ENCODE measurements around the gene SEPHS1. TPM values are rescaled to one million over a fixed set of nuclear protein-coding genes. Genes with fewer than 3 reads are reported as not detected.

The SEPHS1 gene
- total RNA-seq, 1 experiment from 2014 or later, result 509 TPM

DNA sequence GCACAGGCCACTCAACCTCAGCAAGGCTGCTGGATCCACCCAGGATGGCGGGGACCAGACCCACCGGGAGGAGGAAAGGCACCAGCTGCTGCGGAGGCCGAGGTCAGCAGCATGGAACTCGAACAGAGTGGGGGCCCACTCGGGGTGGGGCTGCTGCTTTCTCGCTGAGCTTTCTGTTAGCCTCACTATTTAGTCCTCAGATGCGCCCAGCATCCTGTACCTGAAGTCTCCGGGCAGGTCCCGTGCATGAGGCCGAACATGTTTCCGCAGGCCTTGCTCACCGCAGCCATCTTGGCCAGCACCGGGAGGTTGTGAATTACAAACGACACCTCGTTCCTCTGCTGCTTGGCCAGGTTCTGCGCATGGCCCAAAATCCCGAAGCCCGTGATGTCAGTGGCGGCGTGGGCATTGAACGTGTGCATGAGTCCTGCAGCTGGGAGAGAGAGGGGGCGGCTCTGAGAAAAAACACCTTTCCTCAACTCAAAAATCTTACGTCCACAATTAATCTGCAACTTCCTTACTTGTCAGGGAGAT lies 25.4 kb downstream of the SEPHS1 start:
- Mint-ChIP-seq H3K27me3 (ENCODE audit: low read depth) (no peaks in the 10 kb centered on the region), H3K9me3 (no peaks in the 10 kb centered on the region), H3K4me1 (peaks cover 1% of the 10 kb centered on the region; the same call in 1 of the 2 replicates), H3K4me3 (no peak overlapping the region), H3K27ac (peak overlapping the region; percentile 93), H3K36me3 (peaks cover 85% of the 10 kb centered on the region)
- no peak for DNase-seq (ENCODE audit: low spot score)
- no peak for TF ChIP-seq ZNF232 (CRISPR knock-in tag; IDR thresholded peaks at IDR 0.05)
- no peak for TF ChIP-seq TEAD1 (CRISPR knock-in tag; IDR thresholded peaks at IDR 0.05)
- TF ChIP-seq, protein P1, sequence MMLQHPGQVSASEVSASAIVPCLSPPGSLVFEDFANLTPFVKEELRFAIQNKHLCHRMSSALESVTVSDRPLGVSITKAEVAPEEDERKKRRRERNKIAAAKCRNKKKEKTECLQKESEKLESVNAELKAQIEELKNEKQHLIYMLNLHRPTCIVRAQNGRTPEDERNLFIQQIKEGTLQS (CRISPR knock-in tag; conservative IDR thresholded peaks at IDR 0.05), result no peak
- no peak for TF ChIP-seq SMAD4 (CRISPR knock-in tag; IDR thresholded peaks at IDR 0.05)
- TF ChIP-seq, protein P2, sequence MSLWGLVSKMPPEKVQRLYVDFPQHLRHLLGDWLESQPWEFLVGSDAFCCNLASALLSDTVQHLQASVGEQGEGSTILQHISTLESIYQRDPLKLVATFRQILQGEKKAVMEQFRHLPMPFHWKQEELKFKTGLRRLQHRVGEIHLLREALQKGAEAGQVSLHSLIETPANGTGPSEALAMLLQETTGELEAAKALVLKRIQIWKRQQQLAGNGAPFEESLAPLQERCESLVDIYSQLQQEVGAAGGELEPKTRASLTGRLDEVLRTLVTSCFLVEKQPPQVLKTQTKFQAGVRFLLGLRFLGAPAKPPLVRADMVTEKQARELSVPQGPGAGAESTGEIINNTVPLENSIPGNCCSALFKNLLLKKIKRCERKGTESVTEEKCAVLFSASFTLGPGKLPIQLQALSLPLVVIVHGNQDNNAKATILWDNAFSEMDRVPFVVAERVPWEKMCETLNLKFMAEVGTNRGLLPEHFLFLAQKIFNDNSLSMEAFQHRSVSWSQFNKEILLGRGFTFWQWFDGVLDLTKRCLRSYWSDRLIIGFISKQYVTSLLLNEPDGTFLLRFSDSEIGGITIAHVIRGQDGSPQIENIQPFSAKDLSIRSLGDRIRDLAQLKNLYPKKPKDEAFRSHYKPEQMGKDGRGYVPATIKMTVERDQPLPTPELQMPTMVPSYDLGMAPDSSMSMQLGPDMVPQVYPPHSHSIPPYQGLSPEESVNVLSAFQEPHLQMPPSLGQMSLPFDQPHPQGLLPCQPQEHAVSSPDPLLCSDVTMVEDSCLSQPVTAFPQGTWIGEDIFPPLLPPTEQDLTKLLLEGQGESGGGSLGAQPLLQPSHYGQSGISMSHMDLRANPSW (CRISPR knock-in tag; conservative IDR thresholded peaks at IDR 0.05; ENCODE audit: low read depth), result no peak
- no peak for ATAC-seq
- ChIA-PET POLR2A (interaction anchor here (0.7 to 1.2 kb wide), 2 partner anchors 20 to 27 kb away, joined by 3 read pairs; no protein-coding TSS in a partner anchor), CTCF (no interaction called here)

DNA sequence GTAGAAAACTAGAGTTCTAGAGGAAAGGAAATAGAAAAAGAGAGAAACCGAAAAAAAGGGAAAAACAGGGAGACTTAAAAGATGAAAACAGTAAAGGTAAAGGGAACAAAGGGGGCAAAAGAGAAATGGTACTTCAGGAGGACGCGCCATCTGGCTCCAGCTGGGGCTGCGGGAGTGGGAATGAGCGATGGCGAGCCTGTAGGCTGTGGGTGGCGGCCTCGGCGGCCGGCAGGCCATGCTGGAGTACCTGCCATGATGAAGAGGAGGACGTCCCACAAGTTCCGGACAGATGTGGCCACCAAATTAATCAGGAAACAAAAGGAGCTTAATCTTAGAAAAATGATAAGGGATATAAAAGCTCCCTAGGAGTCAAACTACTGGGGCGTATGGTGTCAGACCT lies 26.5 kb downstream of the SEPHS1 start:
- Mint-ChIP-seq H3K27me3 (ENCODE audit: low read depth) (no peaks in the 10 kb centered on the region), H3K27ac (peak overlapping the region; percentile 88), H3K36me3 (peaks cover 75% of the 10 kb centered on the region), H3K4me3 (no peak overlapping the region), H3K9me3 (no peaks in the 10 kb centered on the region), H3K4me1 (peaks cover 8% of the 10 kb centered on the region; the same call in 1 of the 2 replicates)
- POLR2A ChIA-PET, result no interaction called here
- DNase-seq (ENCODE audit: low spot score) (no peak), ATAC-seq (no peak)
- CTCF ChIA-PET, result interaction anchor here (0.5 kb wide), 1 partner anchor 216 kb away, joined by 3 read pairs; no protein-coding TSS in a partner anchor
- TF ChIP-seq, protein P3, sequence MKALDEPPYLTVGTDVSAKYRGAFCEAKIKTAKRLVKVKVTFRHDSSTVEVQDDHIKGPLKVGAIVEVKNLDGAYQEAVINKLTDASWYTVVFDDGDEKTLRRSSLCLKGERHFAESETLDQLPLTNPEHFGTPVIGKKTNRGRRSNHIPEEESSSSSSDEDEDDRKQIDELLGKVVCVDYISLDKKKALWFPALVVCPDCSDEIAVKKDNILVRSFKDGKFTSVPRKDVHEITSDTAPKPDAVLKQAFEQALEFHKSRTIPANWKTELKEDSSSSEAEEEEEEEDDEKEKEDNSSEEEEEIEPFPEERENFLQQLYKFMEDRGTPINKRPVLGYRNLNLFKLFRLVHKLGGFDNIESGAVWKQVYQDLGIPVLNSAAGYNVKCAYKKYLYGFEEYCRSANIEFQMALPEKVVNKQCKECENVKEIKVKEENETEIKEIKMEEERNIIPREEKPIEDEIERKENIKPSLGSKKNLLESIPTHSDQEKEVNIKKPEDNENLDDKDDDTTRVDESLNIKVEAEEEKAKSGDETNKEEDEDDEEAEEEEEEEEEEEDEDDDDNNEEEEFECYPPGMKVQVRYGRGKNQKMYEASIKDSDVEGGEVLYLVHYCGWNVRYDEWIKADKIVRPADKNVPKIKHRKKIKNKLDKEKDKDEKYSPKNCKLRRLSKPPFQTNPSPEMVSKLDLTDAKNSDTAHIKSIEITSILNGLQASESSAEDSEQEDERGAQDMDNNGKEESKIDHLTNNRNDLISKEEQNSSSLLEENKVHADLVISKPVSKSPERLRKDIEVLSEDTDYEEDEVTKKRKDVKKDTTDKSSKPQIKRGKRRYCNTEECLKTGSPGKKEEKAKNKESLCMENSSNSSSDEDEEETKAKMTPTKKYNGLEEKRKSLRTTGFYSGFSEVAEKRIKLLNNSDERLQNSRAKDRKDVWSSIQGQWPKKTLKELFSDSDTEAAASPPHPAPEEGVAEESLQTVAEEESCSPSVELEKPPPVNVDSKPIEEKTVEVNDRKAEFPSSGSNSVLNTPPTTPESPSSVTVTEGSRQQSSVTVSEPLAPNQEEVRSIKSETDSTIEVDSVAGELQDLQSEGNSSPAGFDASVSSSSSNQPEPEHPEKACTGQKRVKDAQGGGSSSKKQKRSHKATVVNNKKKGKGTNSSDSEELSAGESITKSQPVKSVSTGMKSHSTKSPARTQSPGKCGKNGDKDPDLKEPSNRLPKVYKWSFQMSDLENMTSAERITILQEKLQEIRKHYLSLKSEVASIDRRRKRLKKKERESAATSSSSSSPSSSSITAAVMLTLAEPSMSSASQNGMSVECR (CRISPR knock-in tag; IDR thresholded peaks at IDR 0.05; ENCODE audit: borderline replicate concordance), result no peak
- TF ChIP-seq, protein P4, sequence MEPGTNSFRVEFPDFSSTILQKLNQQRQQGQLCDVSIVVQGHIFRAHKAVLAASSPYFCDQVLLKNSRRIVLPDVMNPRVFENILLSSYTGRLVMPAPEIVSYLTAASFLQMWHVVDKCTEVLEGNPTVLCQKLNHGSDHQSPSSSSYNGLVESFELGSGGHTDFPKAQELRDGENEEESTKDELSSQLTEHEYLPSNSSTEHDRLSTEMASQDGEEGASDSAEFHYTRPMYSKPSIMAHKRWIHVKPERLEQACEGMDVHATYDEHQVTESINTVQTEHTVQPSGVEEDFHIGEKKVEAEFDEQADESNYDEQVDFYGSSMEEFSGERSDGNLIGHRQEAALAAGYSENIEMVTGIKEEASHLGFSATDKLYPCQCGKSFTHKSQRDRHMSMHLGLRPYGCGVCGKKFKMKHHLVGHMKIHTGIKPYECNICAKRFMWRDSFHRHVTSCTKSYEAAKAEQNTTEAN (CRISPR knock-in tag; IDR thresholded peaks at IDR 0.05), result no peak
- TF ChIP-seq GABPB1 (CRISPR knock-in tag; IDR thresholded peaks at IDR 0.05) (no peak), JUN (CRISPR knock-in tag; IDR thresholded peaks at IDR 0.05) (no peak), TP53 (CRISPR knock-in tag; IDR thresholded peaks at IDR 0.05) (no peak), MYBL2 (CRISPR knock-in tag; IDR thresholded peaks at IDR 0.05) (no peak), TEAD1 (CRISPR knock-in tag; IDR thresholded peaks at IDR 0.05) (no peak), PRRX2 (CRISPR knock-in tag; IDR thresholded peaks at IDR 0.05) (no peak), FOXK1 (CRISPR knock-in tag; IDR thresholded peaks at IDR 0.05) (no peak), ZNF423 (CRISPR knock-in tag; IDR thresholded peaks at IDR 0.05) (no peak), IRF2 (CRISPR knock-in tag; IDR thresholded peaks at IDR 0.05; ENCODE audit: borderline replicate concordance, low read depth) (no peak)
- TF ChIP-seq, protein P5, sequence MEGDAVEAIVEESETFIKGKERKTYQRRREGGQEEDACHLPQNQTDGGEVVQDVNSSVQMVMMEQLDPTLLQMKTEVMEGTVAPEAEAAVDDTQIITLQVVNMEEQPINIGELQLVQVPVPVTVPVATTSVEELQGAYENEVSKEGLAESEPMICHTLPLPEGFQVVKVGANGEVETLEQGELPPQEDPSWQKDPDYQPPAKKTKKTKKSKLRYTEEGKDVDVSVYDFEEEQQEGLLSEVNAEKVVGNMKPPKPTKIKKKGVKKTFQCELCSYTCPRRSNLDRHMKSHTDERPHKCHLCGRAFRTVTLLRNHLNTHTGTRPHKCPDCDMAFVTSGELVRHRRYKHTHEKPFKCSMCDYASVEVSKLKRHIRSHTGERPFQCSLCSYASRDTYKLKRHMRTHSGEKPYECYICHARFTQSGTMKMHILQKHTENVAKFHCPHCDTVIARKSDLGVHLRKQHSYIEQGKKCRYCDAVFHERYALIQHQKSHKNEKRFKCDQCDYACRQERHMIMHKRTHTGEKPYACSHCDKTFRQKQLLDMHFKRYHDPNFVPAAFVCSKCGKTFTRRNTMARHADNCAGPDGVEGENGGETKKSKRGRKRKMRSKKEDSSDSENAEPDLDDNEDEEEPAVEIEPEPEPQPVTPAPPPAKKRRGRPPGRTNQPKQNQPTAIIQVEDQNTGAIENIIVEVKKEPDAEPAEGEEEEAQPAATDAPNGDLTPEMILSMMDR (IDR thresholded peaks at IDR 0.05), result no peak
- TF ChIP-seq, protein P6, sequence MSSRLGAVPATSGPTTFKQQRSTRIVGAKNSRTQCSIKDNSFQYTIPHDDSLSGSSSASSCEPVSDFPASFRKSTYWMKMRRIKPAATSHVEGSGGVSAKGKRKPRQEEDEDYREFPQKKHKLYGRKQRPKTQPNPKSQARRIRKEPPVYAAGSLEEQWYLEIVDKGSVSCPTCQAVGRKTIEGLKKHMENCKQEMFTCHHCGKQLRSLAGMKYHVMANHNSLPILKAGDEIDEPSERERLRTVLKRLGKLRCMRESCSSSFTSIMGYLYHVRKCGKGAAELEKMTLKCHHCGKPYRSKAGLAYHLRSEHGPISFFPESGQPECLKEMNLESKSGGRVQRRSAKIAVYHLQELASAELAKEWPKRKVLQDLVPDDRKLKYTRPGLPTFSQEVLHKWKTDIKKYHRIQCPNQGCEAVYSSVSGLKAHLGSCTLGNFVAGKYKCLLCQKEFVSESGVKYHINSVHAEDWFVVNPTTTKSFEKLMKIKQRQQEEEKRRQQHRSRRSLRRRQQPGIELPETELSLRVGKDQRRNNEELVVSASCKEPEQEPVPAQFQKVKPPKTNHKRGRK (CRISPR knock-in tag; IDR thresholded peaks at IDR 0.05; ENCODE audit: borderline replicate concordance), result no peak
- TF ChIP-seq, protein P7, sequence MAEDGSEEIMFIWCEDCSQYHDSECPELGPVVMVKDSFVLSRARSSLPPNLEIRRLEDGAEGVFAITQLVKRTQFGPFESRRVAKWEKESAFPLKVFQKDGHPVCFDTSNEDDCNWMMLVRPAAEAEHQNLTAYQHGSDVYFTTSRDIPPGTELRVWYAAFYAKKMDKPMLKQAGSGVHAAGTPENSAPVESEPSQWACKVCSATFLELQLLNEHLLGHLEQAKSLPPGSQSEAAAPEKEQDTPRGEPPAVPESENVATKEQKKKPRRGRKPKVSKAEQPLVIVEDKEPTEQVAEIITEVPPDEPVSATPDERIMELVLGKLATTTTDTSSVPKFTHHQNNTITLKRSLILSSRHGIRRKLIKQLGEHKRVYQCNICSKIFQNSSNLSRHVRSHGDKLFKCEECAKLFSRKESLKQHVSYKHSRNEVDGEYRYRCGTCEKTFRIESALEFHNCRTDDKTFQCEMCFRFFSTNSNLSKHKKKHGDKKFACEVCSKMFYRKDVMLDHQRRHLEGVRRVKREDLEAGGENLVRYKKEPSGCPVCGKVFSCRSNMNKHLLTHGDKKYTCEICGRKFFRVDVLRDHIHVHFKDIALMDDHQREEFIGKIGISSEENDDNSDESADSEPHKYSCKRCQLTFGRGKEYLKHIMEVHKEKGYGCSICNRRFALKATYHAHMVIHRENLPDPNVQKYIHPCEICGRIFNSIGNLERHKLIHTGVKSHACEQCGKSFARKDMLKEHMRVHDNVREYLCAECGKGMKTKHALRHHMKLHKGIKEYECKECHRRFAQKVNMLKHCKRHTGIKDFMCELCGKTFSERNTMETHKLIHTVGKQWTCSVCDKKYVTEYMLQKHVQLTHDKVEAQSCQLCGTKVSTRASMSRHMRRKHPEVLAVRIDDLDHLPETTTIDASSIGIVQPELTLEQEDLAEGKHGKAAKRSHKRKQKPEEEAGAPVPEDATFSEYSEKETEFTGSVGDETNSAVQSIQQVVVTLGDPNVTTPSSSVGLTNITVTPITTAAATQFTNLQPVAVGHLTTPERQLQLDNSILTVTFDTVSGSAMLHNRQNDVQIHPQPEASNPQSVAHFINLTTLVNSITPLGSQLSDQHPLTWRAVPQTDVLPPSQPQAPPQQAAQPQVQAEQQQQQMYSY (CRISPR knock-in tag; IDR thresholded peaks at IDR 0.05), result no peak
